Astrocyte (in vitro differentiated cells and primary cell): Measurements from ENCODE around the gene DNMBP. TPM values are rescaled to one million over a fixed set of nuclear protein-coding genes. Genes with fewer than 3 reads are reported as not detected.

Source experiments
- DNase-seq: peaks from one replicate; pipeline ENCODE4 v3.0.0-alpha.2; 2010; ENCODE audit warnings: low read depth
- FAIRE-seq: peaks from 2 replicates; lab custom pipeline; 2011; peaks lifted over from hg19 to GRCh38; lab: Jason Lieb, UNC
- H2AFZ ChIP-seq: 2 replicates; pipeline ENCODE4 v1.6.0; 2012; ENCODE audit warnings: low read depth, low read length, inconsistent platforms
- H3K27ac ChIP-seq: 2 replicates; pipeline ENCODE4 v1.5.1; 2011; ENCODE audit warnings: low read depth, low read length, inconsistent platforms
- H3K27me3 ChIP-seq: 2 replicates; pipeline ENCODE4 v1.6.0; 2011; ENCODE audit warnings: low read length, inconsistent platforms; ENCODE audit not compliant: insufficient read depth
- H3K36me3 ChIP-seq: 2 replicates; pipeline ENCODE4 v1.5.1; 2011; ENCODE audit warnings: low read length, inconsistent platforms; ENCODE audit not compliant: insufficient read depth
- H3K4me1 ChIP-seq: 2 replicates; pipeline ENCODE4 v1.5.1; 2011; ENCODE audit warnings: low read length, inconsistent platforms; ENCODE audit not compliant: insufficient read depth
- H3K4me2 ChIP-seq: 2 replicates; pipeline ENCODE4 v1.6.0; 2012; ENCODE audit warnings: low read length, inconsistent platforms
- H3K4me3 ChIP-seq: 2 replicates; pipeline ENCODE4 v1.5.1; 2011; ENCODE audit warnings: low read depth, mild to moderate bottlenecking, low read length, inconsistent platforms; ENCODE audit not compliant: insufficient read depth
- H3K79me2 ChIP-seq: 2 replicates; pipeline ENCODE4 v1.6.0; 2012; ENCODE audit warnings: mild to moderate bottlenecking, low read length, inconsistent platforms; ENCODE audit not compliant: insufficient read depth
- H3K9ac ChIP-seq: 2 replicates; pipeline ENCODE4 v1.6.0; 2012; ENCODE audit warnings: mild to moderate bottlenecking, low read length, inconsistent platforms
- H3K9me3 ChIP-seq: 2 replicates; pipeline ENCODE4 v1.5.1; 2012; ENCODE audit warnings: low read depth, mild to moderate bottlenecking, low read length, inconsistent platforms; ENCODE audit not compliant: insufficient read depth
- H4K20me1 ChIP-seq: 2 replicates; pipeline ENCODE4 v1.6.0; 2012; ENCODE audit warnings: low read length, inconsistent platforms; ENCODE audit not compliant: insufficient read depth
- H3K27ac Mint-ChIP-seq: one replicate; pipeline ENCODE4 v1.8.0; 2021; ENCODE audit warnings: mild to moderate bottlenecking, mixed read lengths; ENCODE audit not compliant: unreplicated experiment
- H3K27me3 Mint-ChIP-seq: one replicate; pipeline ENCODE4 v1.8.0; 2021; ENCODE audit warnings: low read depth, mixed read lengths; ENCODE audit not compliant: unreplicated experiment
- H3K36me3 Mint-ChIP-seq: one replicate; pipeline ENCODE4 v1.8.0; 2021; ENCODE audit warnings: low read depth, mixed read lengths; ENCODE audit not compliant: unreplicated experiment
- H3K4me1 Mint-ChIP-seq: one replicate; pipeline ENCODE4 v1.8.0; 2021; ENCODE audit warnings: low read depth, mixed read lengths; ENCODE audit not compliant: unreplicated experiment
- H3K4me3 Mint-ChIP-seq: one replicate; pipeline ENCODE4 v1.8.0; 2021; ENCODE audit warnings: mild to moderate bottlenecking, moderate library complexity, mixed read lengths; ENCODE audit not compliant: unreplicated experiment
- H3K9me3 Mint-ChIP-seq: one replicate; pipeline ENCODE4 v1.8.0; 2021; ENCODE audit warnings: mild to moderate bottlenecking, mixed read lengths; ENCODE audit not compliant: unreplicated experiment
- CTCF ChIP-seq: IDR thresholded peaks from 2 replicates; pipeline ENCODE4 v1.5.1; 2011; ENCODE audit warnings: low read depth, mild to moderate bottlenecking, inconsistent platforms, low read length, moderate library complexity; ENCODE audit not compliant: insufficient read depth
- EZH2 ChIP-seq: IDR thresholded peaks from 2 replicates; pipeline ENCODE4 v1.6.1; 2012; ENCODE audit warnings: mild to moderate bottlenecking, low read length, inconsistent platforms; ENCODE audit not compliant: insufficient read depth
- total RNA-seq: library from RNA; stranded (reverse); gene quantifications from 2 replicates; pipeline ENCODE4 v1.2.1, GENCODE V29; 2021

DNMBP gene
- total RNA-seq, 1 donor from 2014 or later, result 24.8 TPM

- DNase-seq (no peak), FAIRE-seq (no peak)
- H3K27ac Mint-ChIP-seq, result no peak overlapping the region
- H3K9me3 Mint-ChIP-seq, result no peaks in the 10 kb centered on the region
- Histone ChIP-seq H3K4me2 (no peak overlapping the region), H3K27ac (no peak overlapping the region), H2AFZ (no peak overlapping the region), H3K9me3 (no peaks in the 10 kb centered on the region), H4K20me1 (peaks cover 22% of the 10 kb centered on the region), H3K27me3 (no peaks in the 10 kb centered on the region), H3K79me2 (no peaks in the 10 kb centered on the region), H3K36me3 (peaks cover 81% of the 10 kb centered on the region), H3K4me1 (no peaks in the 10 kb centered on the region), H3K9ac (no peak overlapping the region), H3K4me3 (no peak overlapping the region)
- H3K4me1 Mint-ChIP-seq, result peaks cover 1% of the 10 kb centered on the region
- no peaks in the 10 kb centered on the region for H3K27me3 Mint-ChIP-seq
- H3K36me3 Mint-ChIP-seq, result peaks cover 48% of the 10 kb centered on the region
- H3K4me3 Mint-ChIP-seq, result no peak overlapping the region
- no peak for TF ChIP-seq EZH2
- TF ChIP-seq CTCF, result no peak
These were observed 129.5 kb downstream of the DNMBP start for GRCh38 chr10:99880080-99880835.

- no peak overlapping the region for H3K4me2 ChIP-seq
- peaks cover 7% of the 10 kb centered on the region for H3K4me1 Mint-ChIP-seq
- H3K79me2 ChIP-seq, result no peaks in the 10 kb centered on the region
- H3K27me3 ChIP-seq, result no peaks in the 10 kb centered on the region
- no peaks in the 10 kb centered on the region for H3K9me3 ChIP-seq
- DNase-seq, result no peak
- H3K27me3 Mint-ChIP-seq, result no peaks in the 10 kb centered on the region
- TF ChIP-seq CTCF (no peak), EZH2 (no peak)
- peaks cover 36% of the 10 kb centered on the region for H3K36me3 Mint-ChIP-seq
- peaks cover 23% of the 10 kb centered on the region for H4K20me1 ChIP-seq
- no peak overlapping the region for H3K27ac Mint-ChIP-seq
- no peaks in the 10 kb centered on the region for H3K4me1 ChIP-seq
- no peak overlapping the region for H3K9ac ChIP-seq
- H3K4me3 Mint-ChIP-seq, result no peak overlapping the region
- no peak overlapping the region for H2AFZ ChIP-seq
- H3K9me3 Mint-ChIP-seq, result no peaks in the 10 kb centered on the region
- H3K4me3 ChIP-seq, result no peak overlapping the region
- peaks cover 56% of the 10 kb centered on the region for H3K36me3 ChIP-seq
- H3K27ac ChIP-seq, result no peak overlapping the region
- FAIRE-seq, result no peak
These were observed 134.3 kb downstream of the DNMBP start for GRCh38 chr10:99875473-99875872.
